ENCODE data around the gene HNRNPLL.

DNA sequence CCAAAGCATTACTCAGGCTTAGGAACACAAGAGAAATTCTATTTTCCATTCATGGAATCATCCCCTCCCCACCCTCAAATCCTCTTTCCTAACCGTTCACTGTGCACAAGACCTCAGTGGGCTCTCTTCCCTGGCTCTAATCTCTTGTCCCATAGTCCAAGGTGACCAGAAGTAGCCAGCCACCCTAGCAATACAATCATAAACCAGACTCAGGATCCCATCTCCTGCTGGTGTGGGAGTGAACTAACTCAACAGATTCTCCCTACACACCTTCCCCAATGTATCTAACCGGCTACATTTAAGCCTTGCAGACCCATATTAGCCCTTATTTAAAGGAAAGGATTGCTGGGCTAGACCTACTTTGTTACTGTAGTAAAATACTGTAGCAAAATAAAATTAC, 45.5 kb downstream of the HNRNPLL start:
- TF ChIP-seq, protein P1, sequence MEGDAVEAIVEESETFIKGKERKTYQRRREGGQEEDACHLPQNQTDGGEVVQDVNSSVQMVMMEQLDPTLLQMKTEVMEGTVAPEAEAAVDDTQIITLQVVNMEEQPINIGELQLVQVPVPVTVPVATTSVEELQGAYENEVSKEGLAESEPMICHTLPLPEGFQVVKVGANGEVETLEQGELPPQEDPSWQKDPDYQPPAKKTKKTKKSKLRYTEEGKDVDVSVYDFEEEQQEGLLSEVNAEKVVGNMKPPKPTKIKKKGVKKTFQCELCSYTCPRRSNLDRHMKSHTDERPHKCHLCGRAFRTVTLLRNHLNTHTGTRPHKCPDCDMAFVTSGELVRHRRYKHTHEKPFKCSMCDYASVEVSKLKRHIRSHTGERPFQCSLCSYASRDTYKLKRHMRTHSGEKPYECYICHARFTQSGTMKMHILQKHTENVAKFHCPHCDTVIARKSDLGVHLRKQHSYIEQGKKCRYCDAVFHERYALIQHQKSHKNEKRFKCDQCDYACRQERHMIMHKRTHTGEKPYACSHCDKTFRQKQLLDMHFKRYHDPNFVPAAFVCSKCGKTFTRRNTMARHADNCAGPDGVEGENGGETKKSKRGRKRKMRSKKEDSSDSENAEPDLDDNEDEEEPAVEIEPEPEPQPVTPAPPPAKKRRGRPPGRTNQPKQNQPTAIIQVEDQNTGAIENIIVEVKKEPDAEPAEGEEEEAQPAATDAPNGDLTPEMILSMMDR (IDR thresholded peaks at IDR 0.05; ENCODE audit: low read depth, low read length): no peak
- TF ChIP-seq MYC (IDR thresholded peaks at IDR 0.05; ENCODE audit: low read depth, low read length) (no peak), POLR2A (IDR thresholded peaks at IDR 0.05; ENCODE audit: extremely low read depth, insufficient read length) (no peak)
- TF ChIP-seq, protein P2, sequence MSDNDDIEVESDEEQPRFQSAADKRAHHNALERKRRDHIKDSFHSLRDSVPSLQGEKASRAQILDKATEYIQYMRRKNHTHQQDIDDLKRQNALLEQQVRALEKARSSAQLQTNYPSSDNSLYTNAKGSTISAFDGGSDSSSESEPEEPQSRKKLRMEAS (IDR thresholded peaks at IDR 0.05; ENCODE audit: low read depth, low read length): no peak

All from NB4 (cell line).